Uterus (tissue), 2 donors: ENCODE data around the gene GLYATL1B.
"Not testable (repeated sequence)": the region's sequence is repeated elsewhere in the genome, so short reads cannot be mapped to it uniquely, and the experiment has no call there.

ENCODE experiments used
- POLR2A ChIP-seq, 2 donors: fragments of 450-650 bp; IDR thresholded peaks; one replicate each; pipeline ENCODE4 v1.6.1; 2016; ENCODE audit warnings: antibody characterized with exemption in 2 of 2, mild to moderate bottlenecking in 1 of 2, moderate library complexity in 1 of 2
- TF ChIP-seq, protein P1 (sequence below), 4 experiments: fragments of 200-600 bp in 2 of 4; fragments of 450-650 bp in 2 of 4; sonication (generic) in 2 of 4; IDR thresholded peaks; one replicate each; pipeline ENCODE4 v1.5.1; 2016 to 2019; ENCODE audit warnings: antibody characterized with exemption in 4 of 4, mild to moderate bottlenecking in 2 of 4, moderate library complexity in 1 of 4

GRCh38 chr11:59037434-59037833, 48.7 kb upstream of the GLYATL1B start:
- not testable (repeated sequence) for TF ChIP-seq POLR2A (IDR thresholded peaks at IDR 0.05)
- TF ChIP-seq, protein P1, sequence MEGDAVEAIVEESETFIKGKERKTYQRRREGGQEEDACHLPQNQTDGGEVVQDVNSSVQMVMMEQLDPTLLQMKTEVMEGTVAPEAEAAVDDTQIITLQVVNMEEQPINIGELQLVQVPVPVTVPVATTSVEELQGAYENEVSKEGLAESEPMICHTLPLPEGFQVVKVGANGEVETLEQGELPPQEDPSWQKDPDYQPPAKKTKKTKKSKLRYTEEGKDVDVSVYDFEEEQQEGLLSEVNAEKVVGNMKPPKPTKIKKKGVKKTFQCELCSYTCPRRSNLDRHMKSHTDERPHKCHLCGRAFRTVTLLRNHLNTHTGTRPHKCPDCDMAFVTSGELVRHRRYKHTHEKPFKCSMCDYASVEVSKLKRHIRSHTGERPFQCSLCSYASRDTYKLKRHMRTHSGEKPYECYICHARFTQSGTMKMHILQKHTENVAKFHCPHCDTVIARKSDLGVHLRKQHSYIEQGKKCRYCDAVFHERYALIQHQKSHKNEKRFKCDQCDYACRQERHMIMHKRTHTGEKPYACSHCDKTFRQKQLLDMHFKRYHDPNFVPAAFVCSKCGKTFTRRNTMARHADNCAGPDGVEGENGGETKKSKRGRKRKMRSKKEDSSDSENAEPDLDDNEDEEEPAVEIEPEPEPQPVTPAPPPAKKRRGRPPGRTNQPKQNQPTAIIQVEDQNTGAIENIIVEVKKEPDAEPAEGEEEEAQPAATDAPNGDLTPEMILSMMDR (IDR thresholded peaks at IDR 0.05), result not testable (repeated sequence)
